Loucy (cell line): Measurements from ENCODE around the gene DNAH17.

ENCODE experiments used
- H2AFZ ChIP-seq: fragments of 200-600 bp; sonication (generic); 2 replicates; pipeline ENCODE4 v1.6.0; 2016; ENCODE audit warnings: antibody characterized with exemption, mild to moderate bottlenecking, low read length, moderate library complexity
- H3F3A ChIP-seq: fragments of 200-600 bp; 2 replicates; pipeline ENCODE4 v1.6.0; 2016; ENCODE audit warnings: antibody characterized with exemption, low read depth, mild to moderate bottlenecking
- H3K27me3 ChIP-seq: fragments of 200-600 bp; sonication (generic); 2 replicates; pipeline ENCODE4 v1.6.1; 2014; ENCODE audit warnings: low read length, mild to moderate bottlenecking; ENCODE audit not compliant: insufficient read depth, poor library complexity, severe bottlenecking
- H3K36me3 ChIP-seq: fragments of 200-600 bp; sonication (generic); 2 replicates; pipeline ENCODE4 v1.6.1; 2016; ENCODE audit warnings: low read length; ENCODE audit not compliant: insufficient read depth
- H3K4me1 ChIP-seq: fragments of 200-600 bp; sonication (generic); 2 replicates; pipeline ENCODE4 v1.5.1; 2014; ENCODE audit warnings: low read length, mild to moderate bottlenecking; ENCODE audit not compliant: insufficient read depth, poor library complexity, severe bottlenecking
- H3K4me2 ChIP-seq: fragments of 200-600 bp; sonication (generic); 2 replicates; pipeline ENCODE4 v1.6.0; 2014; ENCODE audit warnings: antibody characterized with exemption, low read length, low read depth, mild to moderate bottlenecking; ENCODE audit not compliant: poor library complexity, severe bottlenecking
- H3K4me3 ChIP-seq: fragments of 200-600 bp; sonication (generic); 2 replicates; pipeline ENCODE4 v1.5.1; 2014; ENCODE audit warnings: low read length, mild to moderate bottlenecking, mixed read lengths; ENCODE audit not compliant: poor library complexity, severe bottlenecking
- H3K79me2 ChIP-seq: fragments of 200-600 bp; sonication (generic); 2 replicates; pipeline ENCODE4 v1.6.1; 2014; ENCODE audit warnings: low read length; ENCODE audit not compliant: insufficient read depth
- H3K9ac ChIP-seq: fragments of 200-600 bp; sonication (generic); 2 replicates; pipeline ENCODE4 v1.6.0; 2014; ENCODE audit warnings: mild to moderate bottlenecking, low read depth, low read length, moderate library complexity; ENCODE audit not compliant: poor library complexity, severe bottlenecking
- H3K9me2 ChIP-seq: fragments of 200-600 bp; sonication (generic); replicated peaks from 2 replicates; pipeline ENCODE4 v1.6.1; 2016; ENCODE audit warnings: low read depth, low read length, mixed read lengths
- H3K9me3 ChIP-seq: fragments of 200-600 bp; sonication (generic); 2 replicates; pipeline ENCODE4 v1.6.1; 2014; ENCODE audit warnings: mild to moderate bottlenecking, antibody characterized with exemption, low read length, low read depth; ENCODE audit not compliant: insufficient read depth
- H4K20me1 ChIP-seq: fragments of 200-600 bp; sonication (generic); 2 replicates; pipeline ENCODE4 v1.6.0; 2014; ENCODE audit warnings: antibody characterized with exemption, low read length, mild to moderate bottlenecking; ENCODE audit not compliant: insufficient read depth, poor library complexity, severe bottlenecking
- EZH2phosphoT487 ChIP-seq: fragments of 200-600 bp; IDR thresholded peaks from 2 replicates; pipeline ENCODE4 v1.6.1; 2018; ENCODE audit warnings: antibody characterized with exemption, mild to moderate bottlenecking, moderate library complexity, borderline replicate concordance
- TF ChIP-seq, protein P1 (sequence below): fragments of 200-600 bp; sonication (generic); conservative IDR thresholded peaks from 2 replicates; pipeline ENCODE4 v1.5.1; 2014; ENCODE audit warnings: mild to moderate bottlenecking, antibody characterized with exemption, low read length

Gene DNAH17

DNA sequence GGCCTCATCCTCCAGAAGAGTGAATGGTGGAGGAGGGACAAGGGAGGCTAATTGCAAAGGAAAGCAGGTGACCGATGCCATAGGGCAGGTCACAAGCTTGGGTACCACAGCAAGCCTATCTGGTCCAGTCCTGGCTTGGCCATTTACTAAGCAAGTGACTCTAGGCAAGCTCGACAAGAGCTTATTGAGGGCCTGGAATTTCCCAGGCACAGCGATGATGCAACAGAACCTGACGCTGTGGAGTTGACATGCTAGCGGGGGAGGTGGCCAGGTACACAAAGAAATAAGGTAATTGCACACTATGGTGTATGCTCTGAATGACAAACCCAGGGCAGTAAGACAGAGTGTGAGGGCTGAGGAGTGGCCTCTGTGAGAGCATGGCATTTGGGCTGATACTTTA lies 100.2 kb downstream of the DNAH17 start:
- Histone ChIP-seq H3K9me2 (no peaks in the 10 kb centered on the region), H2AFZ (no peak overlapping the region), H3F3A (no peaks in the 10 kb centered on the region), H3K9ac (no peak overlapping the region), H3K36me3 (no peaks in the 10 kb centered on the region), H3K9me3 (no peaks in the 10 kb centered on the region), H3K79me2 (no peaks in the 10 kb centered on the region), H3K4me2 (no peak overlapping the region), H4K20me1 (no peaks in the 10 kb centered on the region), H3K4me1 (no peaks in the 10 kb centered on the region), H3K27me3 (no peaks in the 10 kb centered on the region), H3K4me3 (no peak overlapping the region)
- no peak for TF ChIP-seq EZH2phosphoT487
- TF ChIP-seq, protein P1, sequence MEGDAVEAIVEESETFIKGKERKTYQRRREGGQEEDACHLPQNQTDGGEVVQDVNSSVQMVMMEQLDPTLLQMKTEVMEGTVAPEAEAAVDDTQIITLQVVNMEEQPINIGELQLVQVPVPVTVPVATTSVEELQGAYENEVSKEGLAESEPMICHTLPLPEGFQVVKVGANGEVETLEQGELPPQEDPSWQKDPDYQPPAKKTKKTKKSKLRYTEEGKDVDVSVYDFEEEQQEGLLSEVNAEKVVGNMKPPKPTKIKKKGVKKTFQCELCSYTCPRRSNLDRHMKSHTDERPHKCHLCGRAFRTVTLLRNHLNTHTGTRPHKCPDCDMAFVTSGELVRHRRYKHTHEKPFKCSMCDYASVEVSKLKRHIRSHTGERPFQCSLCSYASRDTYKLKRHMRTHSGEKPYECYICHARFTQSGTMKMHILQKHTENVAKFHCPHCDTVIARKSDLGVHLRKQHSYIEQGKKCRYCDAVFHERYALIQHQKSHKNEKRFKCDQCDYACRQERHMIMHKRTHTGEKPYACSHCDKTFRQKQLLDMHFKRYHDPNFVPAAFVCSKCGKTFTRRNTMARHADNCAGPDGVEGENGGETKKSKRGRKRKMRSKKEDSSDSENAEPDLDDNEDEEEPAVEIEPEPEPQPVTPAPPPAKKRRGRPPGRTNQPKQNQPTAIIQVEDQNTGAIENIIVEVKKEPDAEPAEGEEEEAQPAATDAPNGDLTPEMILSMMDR, result no peak

GRCh38 chr17:78476149-78476548 lies 101.0 kb downstream of the DNAH17 start:
- no peaks in the 10 kb centered on the region for H3K79me2 ChIP-seq
- H3K27me3 ChIP-seq, result no peaks in the 10 kb centered on the region
- H2AFZ ChIP-seq, result no peak overlapping the region
- no peaks in the 10 kb centered on the region for H3K4me1 ChIP-seq
- no peak overlapping the region for H3K9ac ChIP-seq
- no peaks in the 10 kb centered on the region for H4K20me1 ChIP-seq
- H3K4me2 ChIP-seq, result no peak overlapping the region
- no peaks in the 10 kb centered on the region for H3K9me3 ChIP-seq
- H3K9me2 ChIP-seq, result no peaks in the 10 kb centered on the region
- no peak overlapping the region for H3K4me3 ChIP-seq
- no peaks in the 10 kb centered on the region for H3K36me3 ChIP-seq
- no peaks in the 10 kb centered on the region for H3F3A ChIP-seq
- TF ChIP-seq EZH2phosphoT487, result no peak
- TF ChIP-seq, protein P1, result no peak

- Histone ChIP-seq H2AFZ (no peak overlapping the region), H3K9ac (no peak overlapping the region)
Observed at GRCh38 chr17:78475211-78475610, 102.0 kb downstream of the DNAH17 start.

More at GRCh38 chr17:78475211-78475610, 102.0 kb downstream of the DNAH17 start:
- Histone ChIP-seq H3K79me2 (no peaks in the 10 kb centered on the region), H3F3A (no peaks in the 10 kb centered on the region), H3K9me2 (no peaks in the 10 kb centered on the region), H3K4me1 (no peaks in the 10 kb centered on the region), H4K20me1 (no peaks in the 10 kb centered on the region), H3K36me3 (no peaks in the 10 kb centered on the region), H3K4me3 (no peak overlapping the region), H3K4me2 (no peak overlapping the region), H3K9me3 (no peaks in the 10 kb centered on the region), H3K27me3 (no peaks in the 10 kb centered on the region)
- TF ChIP-seq, protein P1, result no peak
- TF ChIP-seq EZH2phosphoT487, result no peak
